ENCODE measurements around the gene PRKCZ.
A peak's percentile ranks its signal among the peaks of the same experiment; 100 is the strongest.
"Not testable (repeated sequence)": the region's sequence is repeated elsewhere in the genome, so short reads cannot be mapped to it uniquely, and the experiment has no call there.

Gene PRKCZ

GRCh38 chr1:2088458-2088857 is 38.2 kb downstream of the PRKCZ start:
- no peak for DNase-seq

DNA sequence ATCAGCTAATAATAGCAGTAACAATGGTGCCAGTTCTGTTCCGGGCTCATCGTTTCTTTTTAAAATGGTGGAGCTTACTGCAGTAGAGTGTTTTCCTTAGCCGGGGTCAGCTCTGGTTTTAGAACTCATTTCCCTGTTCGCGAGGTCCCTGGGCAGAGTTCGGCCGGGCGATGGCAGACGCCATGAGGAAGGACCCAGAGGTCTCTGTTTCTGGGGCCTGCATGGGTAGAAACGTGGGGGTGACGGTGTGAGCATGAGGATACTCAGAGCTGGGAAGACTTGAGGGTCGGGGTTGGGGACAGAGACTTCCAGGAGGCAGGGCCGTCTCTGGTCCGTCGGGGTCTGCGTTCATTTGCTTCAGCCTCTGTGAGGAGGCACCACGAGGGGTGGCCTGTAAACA is 38.8 kb downstream of the PRKCZ start:
- DNase-seq: no peak

DNA sequence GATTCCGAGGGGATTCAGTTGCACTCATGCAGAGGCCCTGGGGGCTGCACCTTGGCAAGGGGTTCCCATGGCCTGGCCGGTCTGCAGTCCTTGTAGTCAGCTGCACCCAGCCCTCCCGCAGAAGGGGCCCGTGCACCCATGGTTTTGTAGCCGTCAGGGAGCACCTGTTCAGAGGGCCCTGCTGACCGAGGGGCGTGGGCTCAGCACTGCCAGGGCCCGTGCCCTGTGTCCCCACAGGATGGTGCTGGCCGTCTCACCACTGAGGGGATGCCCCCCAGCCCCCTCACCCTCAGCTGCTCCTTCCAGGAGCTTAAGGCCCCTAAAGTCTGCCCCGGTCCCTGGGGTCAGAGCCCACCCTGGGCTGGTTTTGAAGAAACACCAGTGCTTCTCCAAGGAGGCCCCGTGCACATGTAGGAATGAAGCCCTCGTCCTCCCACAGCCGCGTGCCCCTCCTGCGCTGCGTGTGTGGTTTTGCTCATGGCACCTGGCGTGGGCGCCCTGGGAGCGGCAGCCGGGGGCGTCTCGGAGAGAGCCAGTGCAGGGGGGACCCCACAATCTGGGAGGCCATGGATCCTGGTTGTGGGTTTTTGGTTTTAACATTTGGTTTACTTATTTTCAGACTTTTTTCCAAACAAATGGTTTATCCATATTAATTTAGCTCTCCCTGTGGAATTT is 40.1 kb downstream of the PRKCZ start:
- no peak for DNase-seq

DNA sequence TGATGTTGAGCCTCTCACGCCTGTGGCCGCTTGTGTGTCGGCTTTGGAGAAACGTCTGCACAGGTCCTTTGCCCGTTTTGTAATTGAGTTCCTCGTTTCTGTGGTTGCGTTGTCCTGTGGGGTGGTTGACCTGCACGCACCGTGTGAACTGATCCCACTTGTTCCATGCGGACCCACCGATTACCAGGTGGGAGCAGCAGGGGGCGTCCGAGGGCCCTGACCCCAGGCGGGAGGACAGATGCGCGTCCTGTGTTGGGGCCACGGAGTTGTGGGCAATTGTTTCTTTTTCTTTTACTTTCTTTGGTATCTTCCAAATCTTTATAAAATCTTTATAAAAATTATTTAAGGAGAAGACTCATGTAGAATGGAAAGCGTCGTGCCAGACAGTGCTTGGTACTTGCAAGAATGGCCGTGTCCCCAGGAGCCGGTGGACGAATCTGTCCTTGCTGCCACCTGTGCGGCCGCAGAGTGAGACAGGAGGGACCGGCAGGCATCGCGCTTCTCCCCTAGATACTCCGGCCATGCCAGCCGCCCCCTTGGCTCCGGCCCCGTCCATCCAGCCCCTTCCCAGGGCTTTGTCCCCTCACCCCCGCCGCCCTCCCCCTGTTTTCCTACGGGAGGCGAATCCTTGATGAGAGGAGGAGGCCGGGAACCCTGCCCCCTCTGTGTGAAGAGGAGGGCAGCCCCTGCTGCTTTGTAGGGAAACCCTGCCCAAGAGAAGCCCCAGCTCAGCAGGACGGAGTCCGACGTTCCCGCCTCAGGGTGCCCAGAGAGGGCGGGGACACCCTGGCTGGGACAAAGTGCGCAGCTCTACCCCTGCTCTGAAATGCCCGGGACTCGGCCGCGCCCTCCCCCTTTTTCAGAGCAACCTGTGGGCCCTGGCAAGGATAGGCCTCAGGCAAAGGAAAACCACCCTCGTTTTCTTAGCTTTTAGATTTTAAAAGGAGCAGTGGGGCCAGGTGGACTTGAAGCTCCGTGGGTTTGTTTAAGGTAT is 41.7 kb downstream of the PRKCZ start:
- peak; percentile 51 for DNase-seq

DNA sequence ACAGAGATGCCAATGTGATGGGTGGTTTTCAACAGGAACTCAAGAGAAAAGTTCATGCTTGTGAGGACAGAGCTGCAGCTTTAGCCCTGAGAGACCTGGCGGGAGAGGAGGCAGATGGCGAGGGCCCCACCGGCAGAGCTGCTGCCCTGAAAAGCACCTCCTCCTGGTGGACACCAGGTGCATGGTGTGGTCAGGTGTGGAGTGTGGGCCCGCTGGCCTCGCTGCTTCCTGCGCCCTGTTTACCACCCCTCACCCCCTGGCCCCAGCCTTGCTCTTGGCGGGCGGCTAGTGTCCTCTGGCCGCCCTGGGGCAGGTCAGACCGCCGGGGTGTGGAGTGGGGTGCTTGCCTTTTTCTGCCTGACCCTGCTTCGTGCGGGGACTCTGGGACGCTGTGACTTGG is 42.8 kb downstream of the PRKCZ start:
- DNase-seq: no peak

DNA sequence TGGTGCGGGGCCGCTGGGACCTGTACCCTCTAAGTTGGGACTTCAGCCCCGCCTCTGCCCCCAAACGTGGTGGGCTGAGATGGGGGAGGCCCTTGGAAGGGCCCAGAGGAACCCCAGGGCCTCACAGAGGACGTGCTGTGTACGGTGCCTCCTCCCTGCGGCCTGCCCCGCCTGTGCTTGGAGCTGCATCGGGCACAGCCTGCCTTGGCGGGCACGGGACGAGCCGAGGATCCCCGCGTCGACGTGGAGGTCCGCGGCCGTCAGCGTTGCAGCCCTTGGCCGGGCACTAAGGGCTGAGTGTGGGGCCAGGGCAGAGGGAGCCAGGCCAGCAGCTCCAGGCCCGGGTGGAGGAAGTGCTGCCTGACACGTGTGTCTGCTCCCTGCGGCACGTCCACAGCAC is 43.4 kb downstream of the PRKCZ start:
- DNase-seq: no peak

- not testable (repeated sequence) for DNase-seq
Measured at GRCh38 chr1:2094269-2095158, 44.3 kb downstream of the PRKCZ start.

DNA sequence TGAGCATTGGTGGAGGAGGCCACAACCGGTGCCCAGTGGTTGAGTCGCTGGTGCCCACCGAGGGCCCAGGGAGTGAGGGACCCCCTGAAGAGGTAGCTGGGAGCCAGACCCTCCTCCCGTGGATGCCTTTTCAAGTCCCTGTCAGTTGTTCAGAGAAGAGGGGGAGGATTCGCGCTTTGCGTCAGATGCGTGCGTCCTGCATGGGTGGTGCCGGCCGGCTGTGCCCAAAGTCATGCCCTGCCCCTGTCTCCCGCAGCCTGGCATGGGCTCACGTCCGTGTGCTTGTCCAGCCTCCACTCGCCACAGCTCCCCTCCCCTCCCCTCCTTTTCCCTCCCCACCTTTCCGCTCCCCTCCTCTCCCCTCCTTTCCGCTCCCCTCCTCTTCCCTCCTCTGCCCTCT is 45.2 kb downstream of the PRKCZ start:
- no peak for DNase-seq

DNA sequence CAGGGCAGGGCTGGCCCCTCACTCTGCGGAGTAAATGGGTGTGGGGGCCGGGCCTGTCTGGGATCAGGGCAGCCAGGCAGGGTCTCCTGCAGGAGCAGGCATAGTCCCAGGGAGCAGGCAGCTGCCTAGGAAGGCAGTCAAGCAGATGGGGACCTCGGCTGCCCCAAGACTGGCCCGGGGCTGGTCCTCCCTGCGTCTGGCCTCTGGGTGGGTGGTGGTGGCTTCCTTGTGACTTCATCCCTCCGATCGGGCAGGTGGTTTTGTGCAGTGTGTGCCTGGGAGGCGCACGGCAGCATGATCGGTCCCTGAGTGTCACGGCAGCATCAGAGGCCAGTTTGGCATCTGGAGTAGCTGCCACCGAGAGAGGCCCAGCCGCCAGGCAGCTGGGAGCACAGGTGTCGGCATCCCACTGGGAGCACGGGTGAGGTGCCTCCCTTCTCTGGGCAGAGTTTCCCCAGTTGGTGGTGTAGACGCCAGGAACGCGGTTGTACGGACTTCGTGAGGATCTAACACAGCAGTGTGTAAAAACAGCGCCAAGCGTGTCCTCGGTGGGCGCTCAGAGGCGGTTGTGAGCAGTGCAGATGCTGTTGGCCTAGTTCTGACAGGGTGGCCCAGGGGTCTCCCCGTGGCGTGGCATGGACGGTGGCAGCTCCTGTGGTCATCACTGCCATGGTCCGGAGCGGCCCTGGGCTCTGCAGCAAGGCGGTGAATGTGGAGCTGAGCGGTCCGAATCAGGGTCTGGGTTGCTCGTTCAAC is 45.9 kb downstream of the PRKCZ start:
- DNase-seq: no peak

DNA sequence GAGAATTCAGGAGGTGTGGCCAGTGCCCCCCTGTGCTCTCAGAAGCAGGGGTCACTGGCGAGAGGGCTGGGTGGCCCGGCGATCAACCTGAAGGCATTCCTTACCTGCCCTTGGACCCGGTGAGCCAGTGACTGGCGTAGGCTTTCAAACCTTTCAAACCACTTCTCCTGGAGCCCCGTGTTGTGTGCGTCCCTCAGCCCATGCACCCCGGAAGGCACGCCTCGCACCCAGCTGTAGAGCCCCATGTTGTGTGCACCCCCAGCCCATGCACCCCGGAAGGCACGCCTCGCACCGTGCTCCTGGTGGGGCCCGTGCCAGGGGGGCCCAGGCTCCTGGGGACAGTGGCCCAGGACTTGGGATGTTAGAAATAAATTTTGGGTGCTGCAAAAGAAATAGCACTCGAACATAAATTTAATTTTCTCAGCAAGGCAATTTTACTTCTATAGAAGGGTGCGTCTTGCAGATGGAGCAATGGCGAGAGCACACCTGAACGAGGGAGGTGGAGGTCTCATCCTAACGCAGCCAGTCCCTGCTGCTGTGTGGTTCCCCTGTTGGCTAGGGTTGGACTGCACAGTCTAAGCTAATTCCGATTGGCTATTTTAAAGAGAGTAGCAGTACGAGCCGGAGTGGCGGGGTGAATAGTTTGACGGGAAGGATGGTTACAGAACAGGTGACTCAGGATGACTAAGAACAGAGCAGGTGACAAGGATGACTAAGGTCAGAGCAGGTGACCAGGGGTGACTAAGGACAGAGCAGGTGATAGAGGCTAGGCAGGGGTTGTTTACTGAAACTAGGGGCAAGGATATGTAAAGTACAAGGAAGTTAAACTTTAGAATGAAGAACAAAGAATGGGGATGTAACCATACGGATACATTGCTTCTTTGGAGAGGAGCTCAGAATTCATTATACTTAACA is 47.4 kb downstream of the PRKCZ start:
- no peak for DNase-seq

- no peak for DNase-seq
Measured at GRCh38 chr1:2098301-2098698, 48.1 kb downstream of the PRKCZ start.

GRCh38 chr1:2098839-2099785 is 48.9 kb downstream of the PRKCZ start:
- DNase-seq: no peak

- DNase-seq: no peak
Measured at GRCh38 chr1:2099886-2100779, 49.9 kb downstream of the PRKCZ start.

- DNase-seq: no peak
Measured at GRCh38 chr1:2100780-2101108, 50.5 kb downstream of the PRKCZ start.

- no peak for DNase-seq
Measured at GRCh38 chr1:2101531-2101930, 51.3 kb downstream of the PRKCZ start.

DNA sequence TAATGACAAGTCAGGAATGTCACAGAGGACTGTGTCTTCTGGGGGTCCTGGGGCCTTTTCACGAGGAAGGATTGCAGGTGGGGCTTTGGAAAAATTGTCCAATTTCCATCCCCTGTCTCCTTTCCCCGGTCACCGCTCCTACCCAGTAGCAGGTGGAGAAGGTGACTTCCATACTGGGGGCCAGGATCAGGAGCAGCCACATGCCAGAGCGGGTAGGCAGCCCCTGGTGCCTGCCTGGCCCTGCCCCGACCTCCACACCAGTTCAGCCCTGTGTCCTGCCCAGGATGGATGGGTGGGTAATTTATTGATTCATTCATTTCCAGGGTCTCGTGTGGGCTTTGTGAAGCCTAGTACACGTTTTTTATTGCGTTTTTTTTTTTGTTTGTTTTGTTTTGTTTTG is 51.7 kb downstream of the PRKCZ start:
- no peak for DNase-seq

DNA sequence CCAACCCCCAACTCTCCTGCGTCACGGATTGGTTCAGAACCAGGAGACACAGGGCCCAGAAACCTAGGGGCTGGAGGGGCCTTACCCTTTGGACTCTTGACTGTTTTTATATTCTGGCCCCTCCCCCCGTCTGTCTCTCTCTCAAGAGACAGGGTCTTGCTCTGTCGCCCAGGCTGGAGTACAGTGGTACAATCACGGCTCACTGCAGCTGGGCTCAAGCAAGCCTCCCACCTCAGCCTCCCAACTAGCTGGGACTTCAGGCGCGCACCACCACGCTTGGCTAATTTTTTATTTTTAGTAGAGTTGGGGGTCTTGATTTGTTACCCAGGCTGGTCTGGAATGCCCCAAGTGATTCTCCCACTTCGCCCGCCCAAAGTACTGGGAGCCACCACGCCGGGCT is 52.5 kb downstream of the PRKCZ start:
- no peak for DNase-seq

DNA sequence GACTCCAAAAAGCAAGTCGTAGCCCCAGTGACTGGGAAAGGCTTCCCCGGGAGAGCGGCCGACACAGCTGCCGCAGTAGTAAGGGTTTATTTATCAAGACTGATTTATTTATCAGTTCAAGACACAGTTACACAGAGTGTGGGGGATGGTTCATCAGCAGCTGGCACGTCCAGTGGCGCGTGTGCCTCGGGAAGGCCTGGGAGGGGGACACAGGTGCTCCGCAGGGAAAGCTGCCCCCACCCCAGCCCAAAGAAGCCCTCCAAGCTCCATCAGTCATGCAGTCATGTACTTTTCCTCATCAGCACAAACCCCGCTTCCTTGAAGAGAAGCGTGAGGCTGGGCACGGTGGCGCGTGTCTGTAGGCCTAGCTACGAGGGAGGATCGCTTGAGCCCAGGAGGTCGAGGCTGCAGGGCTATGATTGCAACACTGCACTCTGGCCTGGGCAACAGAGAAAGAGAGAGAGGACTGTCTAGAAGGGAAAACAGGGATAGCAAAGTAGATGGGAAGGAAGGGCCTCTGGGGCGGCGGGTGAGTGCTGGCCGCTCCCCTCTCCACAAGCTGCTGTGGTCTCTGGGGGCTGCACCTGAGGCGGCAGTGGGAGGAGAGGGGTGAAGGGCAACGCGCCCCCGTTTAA is 53.2 kb downstream of the PRKCZ start:
- DNase-seq: no peak
